HG03280 (cell line): Measurements from ENCODE around the gene MUSTN1.

ENCODE experiments used
- ATAC-seq: cut with Tn5 transposase; IDR thresholded peaks from one replicate; pipeline ENCODE4 v1.9.1; 2021; ENCODE audit warnings: mild to moderate bottlenecking, moderate library complexity; ENCODE audit not compliant: unreplicated experiment

Gene MUSTN1

GRCh38 chr3:52836471-52836845, 1.6 kb upstream of the MUSTN1 start:
- no peak for ATAC-seq

DNA sequence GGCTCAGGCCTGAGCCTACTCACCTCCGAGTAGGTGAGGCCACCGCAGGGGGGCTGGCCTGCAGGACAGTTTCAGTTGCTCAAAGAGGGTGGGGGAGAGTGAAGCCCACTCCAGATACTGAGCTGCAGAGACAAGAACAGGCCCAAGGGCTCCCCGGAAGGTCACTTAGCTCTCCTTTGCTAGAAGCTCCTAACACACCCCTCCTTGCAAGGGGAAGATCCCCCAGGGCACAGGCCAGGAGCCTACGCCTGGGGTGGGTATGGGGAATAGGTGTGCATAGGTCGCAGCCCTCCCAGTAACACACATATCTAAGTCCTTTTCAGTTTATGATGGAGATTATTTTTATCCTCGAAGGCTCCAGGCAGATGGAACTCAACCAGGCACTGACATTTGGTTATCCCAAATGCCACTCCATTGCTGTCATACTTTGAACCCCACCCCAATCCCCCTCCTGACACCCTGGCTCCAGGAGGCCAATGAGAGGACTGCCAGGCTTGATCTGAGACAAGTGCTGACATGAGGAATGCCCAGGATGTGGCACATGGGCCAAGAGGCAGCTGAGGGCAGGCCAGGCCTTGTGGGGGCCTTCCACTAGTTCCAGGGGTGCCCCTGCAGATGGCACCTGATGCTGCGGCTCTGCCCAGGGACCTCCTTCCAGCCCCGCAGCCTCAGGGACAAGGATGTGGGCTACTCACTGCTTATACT, 1.1 kb upstream of the MUSTN1 start:
- ATAC-seq = no peak

- no peak for ATAC-seq
Measured at GRCh38 chr3:52833202-52833601, 1.6 kb downstream of the MUSTN1 start.

DNA sequence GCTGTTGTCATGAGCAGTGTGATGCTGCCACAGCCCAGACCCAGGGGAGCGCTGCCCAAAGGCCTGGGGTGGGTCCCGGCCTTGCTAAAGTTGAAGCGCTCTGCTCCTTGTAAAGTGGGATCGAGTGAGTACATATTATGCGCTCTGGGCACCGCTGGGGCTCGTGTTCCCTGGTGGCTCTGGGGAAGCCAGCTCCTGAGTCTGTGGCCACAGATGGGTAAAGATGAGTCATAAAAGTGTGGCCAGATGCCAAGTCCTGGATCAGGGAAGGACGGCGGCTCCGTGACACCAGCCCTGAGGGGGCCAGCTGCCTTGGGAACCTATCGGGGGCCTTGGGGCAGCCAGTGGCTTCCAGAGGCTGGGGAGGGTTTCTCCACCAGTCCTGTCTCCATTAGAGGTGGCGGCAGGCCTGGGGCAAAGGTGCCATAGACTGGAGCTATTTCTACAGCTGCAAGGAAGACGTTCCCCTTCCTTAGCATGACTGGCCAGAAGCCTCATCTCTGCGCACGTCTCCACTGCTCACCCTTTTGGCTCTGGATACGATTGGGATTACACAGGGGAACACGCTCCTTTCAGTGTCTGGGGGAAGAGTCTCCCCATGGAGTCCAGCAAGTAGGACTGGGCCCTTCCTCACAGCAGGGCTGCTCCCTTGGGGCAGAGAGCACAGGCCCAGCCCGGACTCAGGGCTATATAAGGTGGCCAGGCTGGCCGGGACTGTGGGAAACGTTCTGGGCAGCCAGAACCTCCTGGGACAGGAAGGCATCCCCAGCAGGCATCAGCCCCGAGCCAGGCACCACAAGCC, 3.1 kb downstream of the MUSTN1 start:
- ATAC-seq = no peak

DNA sequence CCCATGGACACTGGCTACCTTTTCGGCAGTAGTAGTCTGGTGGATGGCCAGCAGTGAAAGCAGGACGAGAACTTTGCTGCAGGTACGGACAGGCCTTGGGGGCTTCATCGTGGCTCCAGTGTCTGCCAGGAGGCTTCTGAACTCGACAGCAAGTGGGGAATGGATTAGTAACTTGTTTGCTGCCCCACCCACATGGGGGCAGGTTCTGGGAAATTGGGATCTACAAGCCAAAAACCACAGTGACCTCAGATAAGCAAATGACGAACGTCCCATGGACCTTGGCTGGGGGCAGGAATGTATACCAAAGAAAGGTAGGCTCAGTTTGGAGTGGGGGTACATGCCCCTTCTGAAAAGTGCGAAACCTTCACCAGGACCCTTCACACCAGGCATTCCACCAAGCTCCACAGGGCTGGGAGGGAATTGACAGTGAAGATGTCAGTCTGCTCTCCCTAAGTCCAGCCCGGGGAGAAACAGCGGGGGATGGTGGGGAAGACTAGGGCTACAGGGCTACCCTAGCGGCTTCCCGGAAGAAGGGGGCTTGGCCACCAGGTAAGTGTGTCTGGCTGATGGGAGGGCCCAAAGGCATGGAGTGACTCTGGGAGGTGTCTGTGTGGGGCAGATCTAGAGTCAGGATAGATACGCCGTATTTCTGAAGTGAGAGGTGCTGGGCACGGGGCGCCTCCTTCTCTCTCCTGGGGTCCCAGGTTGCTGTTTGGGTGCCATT, 4.1 kb downstream of the MUSTN1 start, which contains the start of gene ITIH4:
Gene ITIH4, minus strand, starts transcription at position 138 of the 724 bp plus-strand sequence. Its CDS starts 30 bp downstream, at position 108.
- ATAC-seq = no peak

GRCh38 chr3:52829906-52830463, 4.8 kb downstream of the MUSTN1 start:
- no peak for ATAC-seq

GRCh38 chr3:52829482-52829881, 5.3 kb downstream of the MUSTN1 start:
- no peak for ATAC-seq

GRCh38 chr3:52827866-52828376, 6.9 kb downstream of the MUSTN1 start:
- ATAC-seq = no peak

DNA sequence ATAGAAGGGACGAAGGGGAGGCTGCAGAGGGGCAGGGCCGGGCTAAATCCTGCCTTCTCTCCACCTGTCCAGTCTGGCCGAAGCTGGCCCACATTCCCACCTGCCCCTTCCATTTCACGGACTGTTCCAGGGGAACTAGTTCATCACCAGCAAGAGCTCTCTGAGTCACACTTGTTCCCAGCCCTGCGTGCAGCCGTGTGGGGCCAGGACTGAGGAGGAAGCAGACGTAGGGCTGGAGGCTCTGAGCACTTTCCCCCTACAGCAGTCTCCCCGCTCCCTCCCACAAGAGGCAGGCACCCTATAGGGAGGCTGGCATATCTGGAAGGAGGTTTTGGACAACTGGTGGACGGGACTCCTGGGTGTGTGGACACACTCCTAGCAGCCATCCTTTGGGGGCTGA, 7.4 kb downstream of the MUSTN1 start:
- no peak for ATAC-seq

- ATAC-seq = no peak
Measured at GRCh38 chr3:52824037-52824436, 10.8 kb downstream of the MUSTN1 start.

DNA sequence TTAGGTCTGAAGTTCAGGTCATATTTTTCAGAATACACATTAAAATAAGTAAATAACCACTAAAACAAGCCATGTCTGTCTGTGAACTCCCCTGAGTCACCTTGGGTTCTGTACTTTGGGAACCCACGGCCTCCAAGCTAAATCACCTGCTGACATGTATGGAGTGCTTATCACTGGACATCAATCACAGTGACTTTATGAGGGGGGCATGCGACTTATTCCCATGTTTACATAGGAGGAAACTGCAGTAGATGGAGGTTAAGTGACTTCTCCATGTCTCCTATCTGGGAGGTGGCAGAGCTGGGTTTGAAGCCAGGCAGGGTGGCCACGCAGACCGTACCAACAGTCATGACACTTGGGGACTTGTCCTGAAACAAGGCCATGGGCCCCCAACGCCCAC, 12.5 kb downstream of the MUSTN1 start:
- ATAC-seq = no peak

GRCh38 chr3:52820736-52821135, 14.1 kb downstream of the MUSTN1 start:
- ATAC-seq = no peak

DNA sequence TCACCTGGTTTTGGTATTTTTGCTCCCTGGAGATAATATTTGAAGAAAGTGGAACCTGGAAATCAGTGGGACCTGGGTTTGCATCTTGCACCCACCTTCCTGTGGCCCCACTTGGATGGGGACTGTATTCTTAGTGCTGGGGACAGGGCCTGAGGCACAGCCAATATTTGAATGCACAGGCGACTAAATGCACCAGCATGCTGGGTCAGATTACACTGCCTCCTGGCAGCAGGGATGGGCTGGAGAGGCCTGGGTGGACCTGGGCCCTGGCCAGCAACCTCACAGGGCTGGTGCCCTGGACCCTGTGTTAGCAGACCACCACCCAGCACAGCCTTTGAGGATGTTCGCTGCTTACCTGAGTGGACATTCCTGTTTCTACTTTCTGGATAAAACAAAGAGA, 14.9 kb downstream of the MUSTN1 start:
- no peak for ATAC-seq

DNA sequence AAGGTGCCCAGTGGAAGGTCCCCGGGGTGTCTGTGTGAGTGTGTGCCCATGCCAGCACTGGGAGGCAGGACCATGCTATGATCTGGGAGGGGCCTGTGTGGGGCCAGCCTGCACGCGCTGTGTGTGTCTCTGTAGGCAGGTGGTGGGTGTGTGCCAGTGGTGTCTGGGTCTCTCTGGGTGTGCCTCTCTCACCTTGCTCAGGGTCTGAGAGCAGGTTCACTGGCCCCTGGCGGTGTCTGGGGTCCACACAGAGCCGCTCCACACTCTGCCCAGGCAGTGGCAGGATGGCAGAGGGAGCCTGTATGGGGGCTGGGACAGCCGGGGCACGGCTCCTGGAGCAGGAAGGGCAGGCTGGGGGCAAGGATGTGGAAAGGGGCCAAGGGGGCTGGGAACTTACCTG, 17.0 kb downstream of the MUSTN1 start:
- ATAC-seq = no peak

- no peak for ATAC-seq
Measured at GRCh38 chr3:52817221-52817620, 17.6 kb downstream of the MUSTN1 start.

DNA sequence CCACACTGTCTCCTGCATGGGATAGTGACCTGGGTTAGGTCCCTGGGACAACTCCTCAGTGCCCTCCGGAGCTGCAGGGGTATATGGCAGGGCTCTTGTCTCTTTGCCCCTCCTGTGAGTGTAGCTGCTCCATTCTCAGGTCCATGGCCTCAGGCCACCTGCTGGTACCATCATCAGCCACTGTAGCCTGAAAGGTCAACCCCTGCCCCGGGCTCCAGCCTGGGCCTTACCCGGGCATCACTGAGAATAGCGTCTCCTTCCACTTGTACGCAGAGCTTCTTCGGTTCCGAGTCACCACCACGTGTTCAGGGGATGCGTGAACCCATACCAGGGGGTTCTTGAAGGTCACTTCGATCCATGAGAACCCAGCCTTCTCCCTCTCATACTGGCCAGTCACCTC, 18.2 kb downstream of the MUSTN1 start:
- no peak for ATAC-seq

DNA sequence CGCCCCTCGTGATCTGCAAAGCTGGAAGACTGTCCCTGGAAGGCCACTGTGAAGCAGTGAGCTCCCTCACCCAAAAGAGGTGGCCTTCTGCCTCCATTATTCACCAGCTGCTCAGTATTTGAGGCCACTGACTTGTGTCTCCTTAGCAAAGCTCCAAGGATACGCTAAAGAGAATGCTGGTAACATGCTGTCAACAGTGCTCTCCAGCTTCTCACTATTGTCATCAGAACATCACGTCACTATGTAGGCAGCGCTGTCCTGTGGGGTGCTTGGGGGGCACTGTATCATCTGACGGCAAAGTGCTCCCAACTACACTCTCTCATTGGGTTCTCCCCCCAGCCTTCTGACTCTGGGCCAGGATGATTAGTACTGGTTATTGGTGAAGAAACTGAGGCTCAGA, 18.6 kb downstream of the MUSTN1 start:
- no peak for ATAC-seq

DNA sequence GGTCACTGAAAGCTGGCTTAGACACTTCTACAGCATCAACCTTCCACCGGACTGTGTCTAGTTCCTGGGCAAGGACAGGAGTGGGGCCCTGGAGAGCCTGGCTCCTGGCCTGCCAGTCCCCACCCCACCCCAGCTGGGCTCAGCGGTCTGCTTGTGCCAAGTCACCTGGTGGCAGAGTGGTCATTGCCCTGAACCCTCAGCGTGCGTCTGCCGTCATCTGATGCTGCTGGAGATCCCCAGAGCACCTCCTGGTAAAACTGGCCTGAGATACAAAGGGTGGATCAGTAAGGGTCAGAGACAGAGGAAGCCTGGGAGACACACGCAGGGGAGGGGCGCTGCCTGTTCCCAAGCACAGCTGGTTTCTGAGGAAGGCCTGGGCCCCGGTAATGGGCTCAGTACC, 21.0 kb downstream of the MUSTN1 start:
- ATAC-seq = no peak

- no peak for ATAC-seq
Measured at GRCh38 chr3:52811452-52812011, 23.3 kb downstream of the MUSTN1 start.

- ATAC-seq = no peak
Measured at GRCh38 chr3:52810923-52811322, 23.9 kb downstream of the MUSTN1 start.
